Trophoblast cell (in vitro differentiated cells and primary cell): ENCODE data around the gene FMNL1.

Experiments
- DNase-seq, 2 donors: peaks; one replicate each; pipeline ENCODE4 v3.0.0-alpha.2; 2016
- H2AFZ ChIP-seq: 2 replicates; pipeline ENCODE4 v1.6.1; 2013; ENCODE audit warnings: low read length, moderate library complexity, mild to moderate bottlenecking; ENCODE audit not compliant: insufficient read depth, poor library complexity
- H2AK5ac ChIP-seq: 2 replicates; pipeline ENCODE4 v1.6.1; 2013; ENCODE audit warnings: mild to moderate bottlenecking, low read length
- H2BK120ac ChIP-seq: 2 replicates; pipeline ENCODE4 v1.6.1; 2013; ENCODE audit warnings: low read length, mild to moderate bottlenecking, moderate library complexity; ENCODE audit not compliant: insufficient read depth, poor library complexity
- H2BK12ac ChIP-seq: 2 replicates; pipeline ENCODE4 v1.6.1; 2013; ENCODE audit warnings: mild to moderate bottlenecking, low read length, moderate library complexity
- H2BK5ac ChIP-seq: 2 replicates; pipeline ENCODE4 v1.6.1; 2013; ENCODE audit warnings: low read length, low read depth, moderate library complexity, mild to moderate bottlenecking; ENCODE audit not compliant: poor library complexity
- H3K14ac ChIP-seq: 2 replicates; pipeline ENCODE4 v1.6.1; 2013; ENCODE audit warnings: mild to moderate bottlenecking, low read length
- H3K18ac ChIP-seq: 2 replicates; pipeline ENCODE4 v1.6.1; 2013; ENCODE audit warnings: mild to moderate bottlenecking, low read length
- H3K23ac ChIP-seq: 2 replicates; pipeline ENCODE4 v1.6.1; 2013; ENCODE audit warnings: low read length
- H3K27ac ChIP-seq: 2 replicates; pipeline ENCODE4 v1.5.1; 2013; ENCODE audit warnings: low read depth, mild to moderate bottlenecking, inconsistent platforms, low read length, moderate library complexity
- H3K27me3 ChIP-seq: 2 replicates; pipeline ENCODE4 v1.6.1; 2013; ENCODE audit warnings: inconsistent platforms, mild to moderate bottlenecking, low read length, moderate library complexity; ENCODE audit not compliant: insufficient read depth
- H3K36me3 ChIP-seq, 2 experiments: 1 replicate in 1 of 2; 2 replicates in 1 of 2; pipeline ENCODE4 v1.6.1; 2013; ENCODE audit warnings: low read length in 2 of 2, mild to moderate bottlenecking in 2 of 2, moderate library complexity in 1 of 2; ENCODE audit not compliant: insufficient read depth in 2 of 2, control insufficient read depth in 1 of 2
- H3K4ac ChIP-seq: 2 replicates; pipeline ENCODE4 v1.6.1; 2013; ENCODE audit warnings: low read depth, mild to moderate bottlenecking, low read length, moderate library complexity
- H3K4me1 ChIP-seq, 2 experiments: 1 replicate in 1 of 2; 2 replicates in 1 of 2; pipeline ENCODE4 v1.6.1; 2013; ENCODE audit warnings: low read length in 2 of 2, mild to moderate bottlenecking in 2 of 2, moderate library complexity in 1 of 2; ENCODE audit not compliant: insufficient read depth in 2 of 2, control insufficient read depth in 1 of 2
- H3K4me2 ChIP-seq: 2 replicates; pipeline ENCODE4 v1.6.1; 2013; ENCODE audit warnings: inconsistent platforms, mild to moderate bottlenecking, low read length, moderate library complexity
- H3K4me3 ChIP-seq: 2 replicates; pipeline ENCODE4 v1.5.1; 2013; ENCODE audit warnings: mild to moderate bottlenecking, low read depth, low read length, inconsistent platforms
- H3K79me1 ChIP-seq: one replicate; pipeline ENCODE4 v1.6.1; 2013; ENCODE audit warnings: low read length
- H3K79me2 ChIP-seq: 2 replicates; pipeline ENCODE4 v1.6.1; 2013; ENCODE audit warnings: low read length, mild to moderate bottlenecking; ENCODE audit not compliant: control insufficient read depth, insufficient read depth, poor library complexity
- H3K9ac ChIP-seq: 2 replicates; pipeline ENCODE4 v1.6.1; 2013; ENCODE audit warnings: mild to moderate bottlenecking, low read length
- H3K9me3 ChIP-seq: 2 replicates; pipeline ENCODE4 v1.6.1; 2013; ENCODE audit warnings: low read depth, mild to moderate bottlenecking, control low read depth, inconsistent platforms, low read length; ENCODE audit not compliant: insufficient read depth
- H4K12ac ChIP-seq: 2 replicates; pipeline ENCODE4 v1.6.1; 2013; ENCODE audit warnings: low read depth, mild to moderate bottlenecking, low read length, moderate library complexity
- H4K8ac ChIP-seq: 2 replicates; pipeline ENCODE4 v1.6.1; 2013; ENCODE audit warnings: low read depth, mild to moderate bottlenecking, low read length, moderate library complexity
- H4K91ac ChIP-seq: one replicate; pipeline ENCODE4 v1.6.1; 2013; ENCODE audit warnings: low read depth, mild to moderate bottlenecking, low read length, moderate library complexity
- WGBS: extraction: QIAGEN DNeasy Blood & Tissue Kit; methylation state at CpG from one replicate; pipeline ENCODE4 v1.1.7; 2013; ENCODE audit warnings: missing lambda C conversion rate; ENCODE audit not compliant: insufficient read length, insufficient coverage; ENCODE audit errors: extremely low coverage; 5-methylcytosine and 5-hydroxymethylcytosine counted together

The FMNL1 gene

DNA sequence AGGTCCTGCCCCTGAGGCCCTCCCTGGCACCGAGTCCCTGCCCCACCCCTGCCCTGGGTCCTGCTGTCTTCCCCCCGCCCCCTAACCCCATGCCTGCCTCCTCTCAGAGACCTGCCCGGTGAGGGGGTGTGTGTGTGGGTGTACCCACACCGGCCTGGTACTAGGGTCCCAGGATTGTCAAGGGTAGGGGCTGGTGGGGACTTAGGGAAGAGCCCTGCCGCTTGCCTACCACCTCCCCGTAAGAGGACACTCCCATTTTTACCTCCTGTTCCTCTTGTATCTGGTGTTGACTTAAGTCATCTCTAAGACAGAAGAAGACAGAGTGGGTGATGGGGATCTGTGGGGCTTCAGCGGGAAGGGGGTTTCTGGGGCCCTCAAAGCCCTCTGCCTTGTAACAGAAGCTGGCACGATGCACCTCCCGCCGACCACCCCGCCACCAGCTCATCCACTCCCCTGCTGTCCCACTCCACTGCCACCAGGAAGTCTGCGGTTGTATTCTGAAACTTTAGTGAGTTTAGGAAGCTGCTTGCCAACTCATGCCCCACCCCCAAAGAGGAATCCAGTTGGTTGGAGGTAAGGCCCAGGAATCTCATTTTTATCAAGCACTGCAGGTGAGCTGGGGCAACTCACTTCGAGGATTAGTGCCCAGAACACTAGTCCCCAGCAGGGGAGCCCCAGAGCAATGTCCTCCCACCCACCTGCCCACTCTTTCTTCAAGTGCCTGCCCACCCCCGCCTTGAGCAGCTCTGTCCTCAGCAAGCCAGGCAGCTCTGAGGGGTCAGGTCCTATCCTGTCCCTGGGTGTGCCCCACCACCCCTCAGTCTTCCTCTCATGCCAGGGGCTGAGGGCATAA lies 34.7 kb downstream of the FMNL1 start:
- no peaks in the 10 kb centered on the region for H3K9me3 ChIP-seq
- no peak overlapping the region for H4K8ac ChIP-seq

DNA sequence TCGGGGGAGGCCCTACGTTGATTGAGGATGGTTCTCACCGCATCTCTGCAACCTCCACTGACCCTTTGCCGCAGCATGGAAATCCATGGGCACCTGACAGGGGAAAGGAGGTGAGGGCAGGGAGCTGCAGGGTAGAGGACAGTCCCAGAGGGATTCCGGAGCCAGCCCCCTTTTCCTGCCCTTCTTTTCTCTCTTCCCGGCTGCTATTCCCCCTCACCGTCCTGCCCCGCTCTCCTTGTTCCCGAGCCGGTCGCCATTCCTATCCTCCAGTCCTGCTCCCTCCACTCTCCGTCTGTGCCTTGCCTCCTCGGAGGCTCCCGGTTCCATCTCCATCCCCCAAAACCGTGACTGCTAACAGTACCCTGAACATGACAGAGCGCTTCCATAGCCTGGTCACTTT lies 35.4 kb downstream of the FMNL1 start:
- Histone ChIP-seq H3K4me1 (peaks cover 0 to 6% of the 10 kb centered on the region in 2 experiments), H2BK12ac (no peak overlapping the region), H3K9ac (no peak overlapping the region), H2AK5ac (no peak overlapping the region), H3K9me3 (no peaks in the 10 kb centered on the region), H2BK5ac (no peak overlapping the region), H3K18ac (no peak overlapping the region), H3K14ac (no peak overlapping the region), H3K27ac (no peak overlapping the region), H3K23ac (no peak overlapping the region), H4K91ac (no peak overlapping the region), H3K36me3 (no peaks in the 10 kb centered on the region), H4K12ac (no peak overlapping the region), H3K79me2 (no peaks in the 10 kb centered on the region), H4K8ac (no peak overlapping the region), H2AFZ (no peak overlapping the region), H3K27me3 (no peaks in the 10 kb centered on the region), H3K79me1 (no peaks in the 10 kb centered on the region), H3K4me2 (no peak overlapping the region), H2BK120ac (no peak overlapping the region), H3K4me3 (no peak overlapping the region), H3K4ac (no peak overlapping the region)
- WGBS: no CpG with 5 or more reads among the region's 16 CpGs
- no peak for DNase-seq

More for the DNA sequence above, 34.7 kb downstream of the FMNL1 start:
- Histone ChIP-seq H3K18ac (no peak overlapping the region), H3K27me3 (no peaks in the 10 kb centered on the region), H3K4ac (no peak overlapping the region), H2BK12ac (no peak overlapping the region), H3K9ac (no peak overlapping the region), H2BK5ac (no peak overlapping the region), H3K27ac (no peak overlapping the region), H4K91ac (no peak overlapping the region), H3K4me2 (no peak overlapping the region), H2BK120ac (no peak overlapping the region), H3K36me3 (no peaks in the 10 kb centered on the region), H4K12ac (no peak overlapping the region), H2AFZ (no peak overlapping the region), H3K4me1 (no peaks in the 10 kb centered on the region), H3K14ac (no peak overlapping the region), H3K79me1 (no peaks in the 10 kb centered on the region), H3K79me2 (no peaks in the 10 kb centered on the region), H3K4me3 (no peak overlapping the region), H3K23ac (no peak overlapping the region), H2AK5ac (no peak overlapping the region)
- no CpG with 5 or more reads among the region's 14 CpGs for WGBS
- DNase-seq: no peak

- no peak overlapping the region for H3K4me2 ChIP-seq
- H3K4ac ChIP-seq: no peak overlapping the region
- no peak overlapping the region for H3K18ac ChIP-seq
- H3K4me1 ChIP-seq: peaks cover 0 to 8% of the 10 kb centered on the region in 2 experiments
- no peak overlapping the region for H3K23ac ChIP-seq
- no peak overlapping the region for H4K91ac ChIP-seq
- H3K4me3 ChIP-seq: no peak overlapping the region
- H3K9me3 ChIP-seq: no peaks in the 10 kb centered on the region
- no peak overlapping the region for H2BK5ac ChIP-seq
- H3K27me3 ChIP-seq: no peaks in the 10 kb centered on the region
- H3K79me2 ChIP-seq: no peaks in the 10 kb centered on the region
- DNase-seq: no peak
- no peak overlapping the region for H3K14ac ChIP-seq
- H2BK12ac ChIP-seq: no peak overlapping the region
- H2AK5ac ChIP-seq: no peak overlapping the region
- no peaks in the 10 kb centered on the region for H3K79me1 ChIP-seq
- no peak overlapping the region for H2AFZ ChIP-seq
- no peak overlapping the region for H4K12ac ChIP-seq
- no CpG with 5 or more reads among the region's 5 CpGs for WGBS
- H3K9ac ChIP-seq: no peak overlapping the region
- no peak overlapping the region for H3K27ac ChIP-seq
- H4K8ac ChIP-seq: no peak overlapping the region
- H3K36me3 ChIP-seq: peaks cover 0 to 7% of the 10 kb centered on the region in 2 experiments
- no peak overlapping the region for H2BK120ac ChIP-seq
Observed at GRCh38 chr17:45258981-45259380, 37.3 kb downstream of the FMNL1 start.

DNA sequence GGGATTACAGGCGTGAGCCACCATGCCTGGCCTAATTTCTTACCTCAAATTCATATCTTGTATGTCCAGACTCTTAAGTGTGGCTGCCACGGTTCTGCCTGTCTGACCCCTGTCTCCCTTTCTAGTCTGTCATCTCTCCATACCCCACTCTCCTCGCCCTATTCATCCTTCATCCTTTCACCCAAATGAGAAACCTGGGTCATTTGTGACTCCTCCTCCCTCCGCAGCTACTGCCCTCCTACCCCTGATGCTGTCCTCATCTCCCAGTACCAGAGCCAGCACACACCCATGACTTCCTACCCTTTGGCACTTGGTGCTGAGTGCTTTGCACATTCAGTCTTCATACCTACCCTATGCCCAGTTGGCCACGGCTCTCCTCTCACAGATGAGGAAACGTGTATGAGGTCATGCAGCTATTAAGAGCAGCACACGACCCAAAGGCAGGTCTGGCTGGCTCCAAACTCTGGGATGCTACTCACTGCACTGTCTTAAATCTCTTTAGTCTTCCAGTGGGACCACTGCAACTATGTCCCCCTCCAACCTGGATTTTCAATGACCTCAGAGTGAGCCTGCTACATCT lies 38.6 kb downstream of the FMNL1 start:
- no peak overlapping the region for H3K9ac ChIP-seq
- H3K23ac ChIP-seq: peak overlapping the region; percentile 1
- H3K79me2 ChIP-seq: no peaks in the 10 kb centered on the region
- H3K4me3 ChIP-seq: peak overlapping the region; percentile 12
- no peak overlapping the region for H3K4ac ChIP-seq
- H3K79me1 ChIP-seq: no peaks in the 10 kb centered on the region
- H4K12ac ChIP-seq: no peak overlapping the region
- H2AFZ ChIP-seq: no peak overlapping the region
- no peak overlapping the region for H3K18ac ChIP-seq
- H3K9me3 ChIP-seq: no peaks in the 10 kb centered on the region
- H2AK5ac ChIP-seq: no peak overlapping the region
- H2BK120ac ChIP-seq: no peak overlapping the region
- no peak for DNase-seq
- H3K4me2 ChIP-seq: no peak overlapping the region
- no peak overlapping the region for H3K27ac ChIP-seq
- H2BK12ac ChIP-seq: no peak overlapping the region
- H4K8ac ChIP-seq: no peak overlapping the region
- peaks cover 0 to 8% of the 10 kb centered on the region in 2 experiments for H3K4me1 ChIP-seq
- H3K14ac ChIP-seq: no peak overlapping the region
- WGBS: no CpG with 5 or more reads among the region's 7 CpGs
- H4K91ac ChIP-seq: no peak overlapping the region
- no peaks in the 10 kb centered on the region for H3K27me3 ChIP-seq
- peaks cover 10 to 19% of the 10 kb centered on the region in 2 experiments for H3K36me3 ChIP-seq
- H2BK5ac ChIP-seq: no peak overlapping the region
